GM19035 (cell line): ENCODE results near the gene LTBP1.
"Not testable (repeated sequence)": the region's sequence is repeated elsewhere in the genome, so short reads cannot be mapped to it uniquely, and the experiment has no call there.

Experiments used
- ATAC-seq: cut with Tn5 transposase; IDR thresholded peaks from one replicate; pipeline ENCODE4 v1.9.1; 2021; ENCODE audit not compliant: unreplicated experiment

LTBP1 gene

GRCh38 chr2:33215983-33216382, 269.2 kb downstream of the LTBP1 start:
- ATAC-seq = no peak

GRCh38 chr2:33216508-33217182, 269.9 kb downstream of the LTBP1 start:
- no peak for ATAC-seq

- no peak for ATAC-seq
These were observed 270.7 kb downstream of the LTBP1 start for GRCh38 chr2:33217406-33217805.

GRCh38 chr2:33219114-33219513, 272.4 kb downstream of the LTBP1 start:
- ATAC-seq = no peak

- ATAC-seq = no peak
These were observed 273.1 kb downstream of the LTBP1 start for GRCh38 chr2:33219850-33220275.

GRCh38 chr2:33220533-33220932, 273.8 kb downstream of the LTBP1 start:
- ATAC-seq = no peak

- no peak for ATAC-seq
These were observed 274.5 kb downstream of the LTBP1 start for GRCh38 chr2:33221046-33221784.

DNA sequence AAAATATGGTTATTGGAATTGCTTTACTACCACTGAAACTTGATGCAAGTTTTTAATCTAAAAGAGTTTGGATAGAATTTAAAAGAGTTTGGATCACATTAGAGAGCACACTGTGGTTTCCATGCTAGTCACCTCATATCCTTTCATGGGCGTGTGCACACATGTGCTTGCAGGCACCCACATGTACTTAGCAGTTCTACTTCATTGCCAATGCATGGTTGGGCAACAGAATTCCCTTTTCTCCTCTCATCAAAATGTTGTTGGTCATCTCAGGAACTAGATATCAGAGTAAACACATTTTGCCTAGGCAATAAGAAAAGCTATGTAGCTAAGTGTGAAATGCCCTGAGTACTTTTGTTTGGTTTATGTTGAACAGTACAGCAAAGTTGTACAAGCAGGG, 275.6 kb downstream of the LTBP1 start:
- ATAC-seq = no peak

DNA sequence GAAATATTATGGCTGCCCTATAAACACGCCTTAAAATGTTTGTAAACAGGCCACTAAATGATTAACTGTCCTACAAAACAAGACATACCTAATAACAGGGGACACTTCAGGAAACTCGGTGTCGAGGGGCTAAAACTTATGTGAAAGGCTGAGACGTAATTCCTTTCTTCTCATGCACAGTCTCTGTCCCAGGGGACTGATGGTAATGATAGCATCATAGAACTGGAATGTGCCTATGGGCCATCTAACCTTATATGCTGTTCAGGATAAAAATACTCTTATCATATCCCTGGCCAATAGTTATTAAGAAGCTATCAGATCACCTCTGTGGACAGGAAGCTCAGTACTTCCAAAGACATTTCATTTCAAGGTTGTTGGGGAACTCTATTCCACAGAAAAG, 277.1 kb downstream of the LTBP1 start:
- no peak for ATAC-seq

GRCh38 chr2:33225350-33225749, 278.6 kb downstream of the LTBP1 start:
- ATAC-seq = no peak

DNA sequence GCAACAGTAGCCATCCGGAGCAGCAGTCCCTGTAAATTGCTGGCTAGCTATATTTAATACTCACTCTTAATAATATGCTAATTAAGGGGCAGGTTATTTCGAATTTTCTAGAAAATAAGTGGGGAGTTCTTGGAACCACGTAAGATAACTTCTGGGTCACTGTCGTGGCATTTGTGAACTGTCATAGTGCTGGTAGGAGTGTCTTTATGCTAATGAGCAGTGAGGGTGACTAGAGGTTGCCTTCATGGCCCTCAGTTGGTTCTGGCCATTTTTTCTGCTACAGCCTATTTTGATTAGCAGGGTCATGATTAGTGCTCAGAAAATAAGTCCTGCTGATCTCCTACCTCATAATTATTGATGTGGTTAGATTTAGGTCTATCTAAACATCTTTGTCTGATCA, 279.8 kb downstream of the LTBP1 start:
- ATAC-seq = no peak

DNA sequence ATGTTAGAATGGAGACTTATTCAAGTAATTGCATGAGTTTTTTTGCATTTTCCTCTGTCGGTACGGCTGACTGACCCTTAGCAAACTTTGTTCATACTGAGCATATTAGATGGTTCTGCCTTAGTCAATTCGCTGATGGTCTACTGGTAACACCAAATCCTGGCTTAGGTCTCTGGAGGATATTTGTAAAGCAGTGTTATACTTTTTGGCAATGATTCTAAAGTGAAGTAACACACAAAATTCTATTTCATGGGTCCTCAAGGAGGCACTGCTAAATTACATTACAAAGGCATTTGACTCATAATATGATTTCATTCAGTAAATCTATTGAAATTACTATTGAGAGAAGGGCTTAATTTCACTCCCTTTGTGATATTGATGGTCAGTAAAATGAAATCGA, 282.9 kb downstream of the LTBP1 start:
- no peak for ATAC-seq

- ATAC-seq = no peak
These were observed 283.4 kb downstream of the LTBP1 start for GRCh38 chr2:33230195-33230594.

DNA sequence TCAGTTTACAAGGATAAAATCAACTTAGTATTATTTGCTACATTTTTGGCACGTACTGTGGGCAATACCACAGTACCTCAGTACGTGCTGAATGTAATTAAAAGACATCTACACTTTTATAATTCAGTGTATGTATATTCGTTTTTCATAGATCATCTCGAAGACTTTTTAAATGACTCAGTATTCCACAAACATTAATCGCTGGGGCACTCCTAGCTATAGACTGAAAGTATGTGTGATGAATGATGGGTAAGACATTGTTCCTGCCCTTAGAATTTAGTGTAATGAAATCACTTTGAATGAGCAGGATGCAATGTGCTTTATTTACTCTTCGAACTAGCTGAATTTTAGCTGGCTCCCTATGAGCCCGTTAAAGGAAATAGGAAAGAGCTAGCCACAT, 284.1 kb downstream of the LTBP1 start:
- no peak for ATAC-seq

DNA sequence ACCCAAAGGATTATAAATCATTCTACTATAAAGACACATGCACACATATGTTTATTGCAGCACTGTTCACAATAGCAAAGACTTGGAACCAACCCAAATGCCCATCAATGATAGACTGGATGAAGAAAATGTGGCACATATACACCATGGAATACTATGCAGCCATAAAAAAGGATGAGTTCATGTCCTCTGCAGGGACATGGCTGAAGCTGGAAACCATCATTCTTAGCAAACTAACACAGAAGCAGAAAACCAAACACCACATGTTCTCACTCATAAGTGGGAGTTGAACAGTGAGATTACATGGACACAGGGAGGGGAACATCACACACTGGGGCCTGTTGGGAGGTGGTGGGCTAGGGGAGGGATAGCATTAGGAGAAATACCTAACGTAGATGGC, 288.8 kb downstream of the LTBP1 start:
- not testable (repeated sequence) for ATAC-seq

- no peak for ATAC-seq
These were observed 290.0 kb downstream of the LTBP1 start for GRCh38 chr2:33236482-33237385.

DNA sequence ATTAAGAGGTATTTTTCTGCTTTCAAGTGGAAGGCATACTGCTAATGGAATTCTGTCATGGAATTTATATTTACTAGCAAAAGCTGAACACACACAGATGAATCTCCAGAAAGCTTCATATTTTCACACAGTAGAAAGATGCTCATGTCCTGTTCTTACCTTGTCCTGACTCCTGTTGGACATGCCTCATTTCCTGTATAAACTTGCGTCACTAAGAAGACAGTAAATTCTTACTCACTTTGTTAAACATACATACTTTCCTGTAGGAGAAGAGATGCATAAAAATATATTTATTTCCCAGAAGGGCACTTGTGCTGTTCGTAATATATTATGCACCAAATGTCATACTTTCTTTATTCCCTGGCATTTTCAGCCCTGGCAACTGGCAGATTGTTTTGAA, 291.4 kb downstream of the LTBP1 start:
- no peak for ATAC-seq

- ATAC-seq = no peak
These were observed 293.4 kb downstream of the LTBP1 start for GRCh38 chr2:33240178-33240577.

GRCh38 chr2:33241072-33241471, 294.3 kb downstream of the LTBP1 start:
- ATAC-seq = no peak

DNA sequence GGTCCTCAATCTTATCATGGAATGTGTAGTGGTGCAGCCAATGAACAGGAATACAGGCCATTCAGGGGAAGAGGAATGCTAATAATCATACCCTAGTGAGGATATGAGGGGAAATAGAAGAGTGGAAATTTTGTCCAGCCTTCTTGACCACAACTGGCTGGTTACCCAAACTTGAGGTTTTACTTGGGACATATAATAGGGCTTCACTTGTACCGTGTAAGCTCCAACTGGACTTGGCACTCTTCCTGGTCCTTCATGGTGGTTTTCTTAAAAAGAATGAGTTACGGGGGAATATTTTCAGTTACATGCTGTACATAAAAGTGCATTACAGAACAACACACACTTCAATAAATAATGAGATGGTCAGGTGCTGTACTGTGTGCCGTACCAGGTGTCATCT, 294.8 kb downstream of the LTBP1 start:
- ATAC-seq = no peak

DNA sequence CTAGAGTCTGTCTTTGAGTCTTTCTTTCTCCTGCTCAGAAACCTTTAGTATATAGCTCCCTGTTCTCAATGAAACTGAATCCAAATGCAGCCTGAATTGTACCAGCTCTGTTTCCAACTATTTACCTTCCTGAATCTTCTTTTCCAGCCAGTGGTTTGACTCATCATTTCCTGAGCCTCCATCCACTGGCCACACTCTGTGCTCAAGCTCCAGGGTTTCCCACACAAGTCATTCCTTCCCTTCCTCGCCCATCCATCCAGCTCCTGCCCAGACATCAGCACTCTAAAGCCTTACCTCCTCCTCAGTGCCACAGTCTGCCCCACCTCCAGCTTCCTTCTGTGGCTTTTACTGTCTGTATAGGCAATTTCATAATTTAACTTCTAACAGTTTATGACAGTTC, 296.1 kb downstream of the LTBP1 start:
- no peak for ATAC-seq

DNA sequence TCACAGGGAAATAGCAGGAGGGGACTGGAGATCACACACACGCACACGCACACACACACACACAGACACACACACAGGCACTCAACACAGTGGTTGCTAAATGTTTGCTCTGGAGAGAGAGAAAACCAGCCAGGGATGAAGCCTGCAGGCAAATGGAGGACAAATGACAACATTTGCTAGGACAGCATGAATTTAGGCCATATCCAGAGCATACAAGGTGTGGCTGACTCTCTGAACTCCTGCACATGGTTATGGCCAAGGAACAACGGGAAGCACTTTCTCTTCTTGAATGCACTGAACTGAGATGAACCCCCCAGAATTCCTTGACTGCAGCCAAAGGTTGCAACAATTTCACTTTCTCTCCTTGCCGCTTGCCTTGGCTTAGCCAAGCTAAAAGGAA, 299.7 kb downstream of the LTBP1 start:
- ATAC-seq = no peak
